Duodenal mucosa (tissue), 2 donors: ENCODE results near the gene SERPINA9.

Experiments
- H3K27ac ChIP-seq: one replicate; pipeline ENCODE4 v1.7.0; 2013; ENCODE audit warnings: low read depth, low read length
- H3K27me3 ChIP-seq, 2 donors: one replicate each; pipeline ENCODE4 v1.7.0; 2013; ENCODE audit warnings: low read length in 2 of 2, control low read depth in 1 of 2; ENCODE audit not compliant: insufficient read depth in 2 of 2, control insufficient read depth in 1 of 2
- H3K36me3 ChIP-seq, 2 donors: one replicate each; pipeline ENCODE4 v1.7.0; 2013; ENCODE audit warnings: low read length in 2 of 2, control low read depth in 1 of 2; ENCODE audit not compliant: insufficient read depth in 2 of 2, control insufficient read depth in 1 of 2
- H3K4me1 ChIP-seq, 2 donors: one replicate each; pipeline ENCODE4 v1.7.0; 2013; ENCODE audit warnings: low read length in 2 of 2, control low read depth in 1 of 2; ENCODE audit not compliant: insufficient read depth in 2 of 2, control insufficient read depth in 1 of 2
- H3K4me3 ChIP-seq, 2 donors: one replicate each; pipeline ENCODE4 v1.7.0; 2013; ENCODE audit warnings: low read length in 2 of 2, low read depth in 1 of 2
- H3K9ac ChIP-seq, 2 donors: one replicate each; pipeline ENCODE4 v1.7.0; 2013; ENCODE audit warnings: low read length in 2 of 2, low read depth in 1 of 2
- H3K9me3 ChIP-seq, 2 donors: one replicate each; pipeline ENCODE4 v1.7.0; 2013; ENCODE audit warnings: low read length in 2 of 2, control low read depth in 1 of 2; ENCODE audit not compliant: control insufficient read depth in 1 of 2

Gene SERPINA9

GRCh38 chr14:94478420-94478819, 2.4 kb upstream of the SERPINA9 start:
- Histone ChIP-seq H3K27me3 (no peaks in the 10 kb centered on the region), H3K36me3 (no peaks in the 10 kb centered on the region), H3K4me3 (no peak overlapping the region), H3K27ac (no peak overlapping the region), H3K4me1 (no peaks in the 10 kb centered on the region), H3K9me3 (peaks cover 8% of the 10 kb centered on the region in 2 donors), H3K9ac (no peak overlapping the region)

DNA sequence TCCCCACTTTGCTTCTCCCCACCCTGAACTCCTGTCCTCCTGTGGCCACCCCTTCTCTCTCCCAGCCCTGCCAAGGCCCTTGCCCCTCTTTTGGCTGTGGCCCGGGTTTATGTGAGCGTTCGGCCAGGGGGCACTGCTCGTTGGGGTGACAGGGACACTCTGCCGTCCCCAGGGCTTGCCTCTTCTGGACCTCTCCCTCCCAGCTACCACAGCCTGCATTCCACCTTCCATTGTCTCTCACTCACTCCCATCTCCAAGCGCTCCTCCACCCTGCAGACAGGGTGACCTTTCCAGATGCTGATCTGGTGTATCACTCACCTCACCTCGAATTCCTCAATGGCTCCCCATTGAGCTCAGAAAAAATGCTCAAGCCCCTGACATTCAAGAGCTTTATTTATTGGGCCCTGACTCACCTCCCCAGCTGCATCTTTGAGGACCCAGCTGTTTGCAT, 1.4 kb downstream of the SERPINA9 start:
- Histone ChIP-seq H3K9ac (no peak overlapping the region), H3K36me3 (no peaks in the 10 kb centered on the region), H3K4me3 (no peak overlapping the region), H3K9me3 (peaks cover 8% of the 10 kb centered on the region in 2 donors), H3K27ac (no peak overlapping the region), H3K4me1 (no peaks in the 10 kb centered on the region), H3K27me3 (no peaks in the 10 kb centered on the region)

- peaks cover 6 to 8% of the 10 kb centered on the region in 2 donors for H3K9me3 ChIP-seq
Measured at GRCh38 chr14:94473666-94474410, 2.2 kb downstream of the SERPINA9 start.

GRCh38 chr14:94472842-94473241, 3.2 kb downstream of the SERPINA9 start:
- Histone ChIP-seq H3K4me1 (no peaks in the 10 kb centered on the region), H3K9me3 (peaks cover 0 to under 1% of the 10 kb centered on the region in 2 donors), H3K9ac (no peak overlapping the region), H3K36me3 (no peaks in the 10 kb centered on the region), H3K4me3 (no peak overlapping the region), H3K27ac (no peak overlapping the region), H3K27me3 (no peaks in the 10 kb centered on the region)

More at GRCh38 chr14:94473666-94474410, 2.2 kb downstream of the SERPINA9 start:
- H3K4me1 ChIP-seq = no peaks in the 10 kb centered on the region
- no peaks in the 10 kb centered on the region for H3K27me3 ChIP-seq
- H3K4me3 ChIP-seq = no peak overlapping the region
- H3K27ac ChIP-seq = no peak overlapping the region
- H3K36me3 ChIP-seq = no peaks in the 10 kb centered on the region
- no peak overlapping the region for H3K9ac ChIP-seq

DNA sequence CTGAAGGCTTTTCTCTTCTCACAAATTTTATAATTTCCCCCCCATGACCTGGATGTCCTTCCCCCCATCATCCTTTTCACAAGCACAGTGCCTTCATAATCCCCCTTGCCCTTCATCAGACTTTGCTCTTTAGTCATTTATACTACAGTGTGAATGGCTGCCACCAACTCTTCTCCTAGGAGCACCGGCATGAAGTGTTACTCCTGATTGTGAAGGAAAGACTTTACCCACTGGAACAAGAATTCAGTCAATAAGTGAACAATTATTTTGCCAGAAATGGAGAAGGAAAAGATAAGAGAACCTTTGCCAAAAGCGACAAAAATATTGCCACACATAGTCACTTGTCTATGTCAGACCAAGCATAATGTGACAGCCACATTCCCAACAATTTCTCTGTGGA, 5.0 kb downstream of the SERPINA9 start:
- Histone ChIP-seq H3K9ac (no peak overlapping the region), H3K27ac (no peak overlapping the region), H3K36me3 (no peaks in the 10 kb centered on the region), H3K4me1 (no peaks in the 10 kb centered on the region), H3K9me3 (no peaks in the 10 kb centered on the region), H3K27me3 (no peaks in the 10 kb centered on the region), H3K4me3 (no peak overlapping the region)

DNA sequence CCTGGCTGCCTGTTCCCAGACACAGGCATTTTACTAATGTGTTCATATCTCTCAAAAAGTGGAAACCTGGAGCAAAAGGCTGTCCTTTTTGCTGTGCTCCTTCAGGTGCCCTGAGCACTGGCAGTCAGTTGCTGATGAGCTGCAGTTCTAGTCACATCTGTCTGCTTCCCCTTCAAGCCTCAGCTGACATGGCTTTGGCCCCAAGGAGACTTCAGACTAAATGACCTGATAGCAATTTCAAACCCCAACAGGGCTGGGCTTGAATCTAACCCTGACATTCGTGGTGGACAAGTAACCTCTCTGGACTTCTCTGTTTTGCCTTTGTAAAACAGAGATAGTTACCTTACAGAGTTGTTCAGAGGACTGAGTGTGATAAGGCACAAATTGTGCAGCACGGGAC, 5.7 kb downstream of the SERPINA9 start:
- no peak overlapping the region for H3K9ac ChIP-seq
- H3K27me3 ChIP-seq = no peaks in the 10 kb centered on the region
- H3K4me3 ChIP-seq = no peak overlapping the region
- peaks cover 2% of the 10 kb centered on the region in 2 donors for H3K9me3 ChIP-seq
- H3K4me1 ChIP-seq = no peaks in the 10 kb centered on the region
- H3K36me3 ChIP-seq = no peaks in the 10 kb centered on the region
- H3K27ac ChIP-seq = no peak overlapping the region

DNA sequence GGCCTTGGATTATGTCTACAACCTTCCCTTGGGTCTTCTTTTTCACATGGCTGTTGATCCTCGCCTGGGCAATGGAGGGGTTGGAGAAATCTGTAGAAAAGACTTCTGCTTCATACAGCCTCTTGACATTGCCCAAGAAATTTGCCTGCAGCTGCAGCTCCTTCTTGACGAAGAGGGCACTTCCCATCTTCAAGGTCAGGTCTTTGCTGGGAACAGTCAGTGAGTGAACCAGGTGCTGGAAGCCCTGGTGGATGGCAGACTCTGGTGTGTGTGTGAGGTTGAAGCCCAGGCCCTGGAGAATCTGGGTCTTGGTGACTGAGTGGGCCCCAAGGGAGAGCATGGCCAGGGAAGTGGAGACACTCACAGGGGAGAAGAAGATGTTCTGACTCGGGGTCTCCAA, 6.7 kb downstream of the SERPINA9 start:
- no peaks in the 10 kb centered on the region for H3K36me3 ChIP-seq
- H3K9me3 ChIP-seq = peaks cover 8% of the 10 kb centered on the region in 2 donors
- H3K9ac ChIP-seq = no peak overlapping the region
- H3K27ac ChIP-seq = no peak overlapping the region
- no peaks in the 10 kb centered on the region for H3K4me1 ChIP-seq
- no peaks in the 10 kb centered on the region for H3K27me3 ChIP-seq
- no peak overlapping the region for H3K4me3 ChIP-seq

GRCh38 chr14:94467728-94468520, 8.1 kb downstream of the SERPINA9 start:
- Histone ChIP-seq H3K36me3 (no peaks in the 10 kb centered on the region), H3K27me3 (no peaks in the 10 kb centered on the region), H3K9ac (no peak overlapping the region)

DNA sequence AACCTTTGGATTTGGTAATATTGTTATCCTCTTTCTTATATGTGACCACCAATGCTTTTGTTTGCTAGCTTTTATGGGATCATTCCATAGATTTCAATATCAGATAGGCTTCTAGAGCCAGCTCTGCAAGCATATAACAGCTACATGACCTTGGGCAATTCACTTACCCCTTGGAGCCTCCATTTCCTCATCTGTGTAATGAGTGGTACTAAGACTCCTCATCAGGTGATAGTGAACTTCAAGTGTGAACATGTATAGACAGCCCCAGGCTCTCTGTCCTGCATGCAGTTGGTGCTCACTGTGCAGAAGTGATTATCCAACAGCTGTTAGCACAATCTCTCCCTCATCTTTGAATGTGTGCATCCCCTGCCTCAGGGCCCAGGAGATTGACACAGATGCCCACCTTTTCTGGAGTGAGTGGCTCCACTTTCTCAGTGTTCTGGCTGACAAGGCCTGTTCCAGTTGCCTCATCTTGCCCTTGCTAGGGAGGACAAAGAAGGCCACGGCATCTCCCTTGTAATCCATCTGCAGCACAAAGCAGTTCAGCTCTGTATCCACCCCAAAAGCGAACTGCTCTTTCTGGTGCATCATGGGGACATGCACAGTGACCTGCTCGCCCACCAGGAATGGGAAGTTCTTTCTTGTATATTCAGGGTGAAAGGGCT, 9.2 kb downstream of the SERPINA9 start:
- Histone ChIP-seq H3K27ac (no peak overlapping the region), H3K27me3 (no peaks in the 10 kb centered on the region), H3K36me3 (no peaks in the 10 kb centered on the region), H3K9ac (no peak overlapping the region), H3K9me3 (peaks cover 8 to 10% of the 10 kb centered on the region in 2 donors), H3K4me3 (no peak overlapping the region), H3K4me1 (no peaks in the 10 kb centered on the region)

More at GRCh38 chr14:94467728-94468520, 8.1 kb downstream of the SERPINA9 start:
- Histone ChIP-seq H3K27ac (no peak overlapping the region), H3K4me3 (no peak overlapping the region), H3K9me3 (peaks cover 8 to 10% of the 10 kb centered on the region in 2 donors), H3K4me1 (no peaks in the 10 kb centered on the region)

- H3K27ac ChIP-seq = no peak overlapping the region
- no peak overlapping the region for H3K4me3 ChIP-seq
- peaks cover 8 to 10% of the 10 kb centered on the region in 2 donors for H3K9me3 ChIP-seq
Measured at GRCh38 chr14:94465042-94465441, 11.0 kb downstream of the SERPINA9 start.

More at GRCh38 chr14:94465042-94465441, 11.0 kb downstream of the SERPINA9 start:
- Histone ChIP-seq H3K4me1 (no peaks in the 10 kb centered on the region), H3K27me3 (no peaks in the 10 kb centered on the region), H3K9ac (no peak overlapping the region), H3K36me3 (no peaks in the 10 kb centered on the region)
